Mesendoderm (in vitro differentiated cells): Measurements from ENCODE around the gene RPS19.

ENCODE experiments used
- DNase-seq: peaks from one replicate; pipeline ENCODE4 v3.0.0; 2013
- H2AK5ac ChIP-seq: 2 replicates; pipeline ENCODE4 v1.6.1; 2013; ENCODE audit warnings: low read length, inconsistent platforms
- H2BK120ac ChIP-seq: 2 replicates; pipeline ENCODE4 v1.6.1; 2013; ENCODE audit warnings: low read depth, mild to moderate bottlenecking, low read length, moderate library complexity, mixed read lengths
- H2BK15ac ChIP-seq: replicated peaks from 2 replicates; pipeline ENCODE4 v1.6.1; 2013; ENCODE audit warnings: low read depth, mild to moderate bottlenecking, moderate library complexity
- H2BK5ac ChIP-seq: 2 replicates; pipeline ENCODE4 v1.6.1; 2013; ENCODE audit warnings: low read length, inconsistent platforms
- H3K18ac ChIP-seq: 2 replicates; pipeline ENCODE4 v1.6.1; 2013; ENCODE audit warnings: mild to moderate bottlenecking, low read length, mixed read lengths
- H3K23ac ChIP-seq: one replicate; pipeline ENCODE4 v1.6.1; 2013; ENCODE audit warnings: low read length
- H3K27ac ChIP-seq: 2 replicates; pipeline ENCODE4 v1.5.1; 2013; ENCODE audit warnings: low read depth, mild to moderate bottlenecking, inconsistent platforms, low read length, moderate library complexity
- H3K27me3 ChIP-seq: 2 replicates; pipeline ENCODE4 v1.6.1; 2013; ENCODE audit warnings: low read length, control low read depth, mild to moderate bottlenecking, inconsistent platforms; ENCODE audit not compliant: insufficient read depth, poor library complexity
- H3K36me3 ChIP-seq: 2 replicates; pipeline ENCODE4 v1.6.1; 2013; ENCODE audit warnings: low read length, inconsistent platforms; ENCODE audit not compliant: control insufficient read depth, insufficient read depth
- H3K4ac ChIP-seq: one replicate; pipeline ENCODE4 v1.6.1; 2013; ENCODE audit warnings: low read depth, mild to moderate bottlenecking, low read length, moderate library complexity
- H3K4me1 ChIP-seq: 2 replicates; pipeline ENCODE4 v1.6.1; 2013; ENCODE audit warnings: low read depth, low read length, inconsistent platforms; ENCODE audit not compliant: control insufficient read depth
- H3K4me2 ChIP-seq: 2 replicates; pipeline ENCODE4 v1.6.1; 2013; ENCODE audit warnings: low read length
- H3K4me3 ChIP-seq: 2 replicates; pipeline ENCODE4 v1.5.1; 2013; ENCODE audit warnings: mild to moderate bottlenecking, low read length
- H3K56ac ChIP-seq: one replicate; pipeline ENCODE4 v1.6.1; 2013; ENCODE audit warnings: low read length
- H3K79me1 ChIP-seq: 2 replicates; pipeline ENCODE4 v1.6.1; 2013; ENCODE audit warnings: low read length, inconsistent platforms
- H3K79me2 ChIP-seq: 2 replicates; pipeline ENCODE4 v1.6.1; 2013; ENCODE audit warnings: mild to moderate bottlenecking, low read length; ENCODE audit not compliant: control insufficient read depth, insufficient read depth
- H3K9ac ChIP-seq: 2 replicates; pipeline ENCODE4 v1.6.1; 2013; ENCODE audit warnings: low read length, inconsistent platforms
- H4K5ac ChIP-seq: one replicate; pipeline ENCODE4 v1.6.1; 2013; ENCODE audit warnings: low read length
- H4K8ac ChIP-seq: one replicate; pipeline ENCODE4 v1.6.1; 2013; ENCODE audit warnings: low read depth, mild to moderate bottlenecking, control low read depth, low read length, moderate library complexity
- WGBS: extraction: QIAGEN DNeasy Blood & Tissue Kit; methylation state at CpG from one replicate; pipeline ENCODE4 v1.1.7; 2013; ENCODE audit warnings: low lambda C conversion rate, missing lambda C conversion rate; ENCODE audit not compliant: insufficient coverage; ENCODE audit errors: extremely low coverage; 5-methylcytosine and 5-hydroxymethylcytosine counted together

The RPS19 gene

DNA sequence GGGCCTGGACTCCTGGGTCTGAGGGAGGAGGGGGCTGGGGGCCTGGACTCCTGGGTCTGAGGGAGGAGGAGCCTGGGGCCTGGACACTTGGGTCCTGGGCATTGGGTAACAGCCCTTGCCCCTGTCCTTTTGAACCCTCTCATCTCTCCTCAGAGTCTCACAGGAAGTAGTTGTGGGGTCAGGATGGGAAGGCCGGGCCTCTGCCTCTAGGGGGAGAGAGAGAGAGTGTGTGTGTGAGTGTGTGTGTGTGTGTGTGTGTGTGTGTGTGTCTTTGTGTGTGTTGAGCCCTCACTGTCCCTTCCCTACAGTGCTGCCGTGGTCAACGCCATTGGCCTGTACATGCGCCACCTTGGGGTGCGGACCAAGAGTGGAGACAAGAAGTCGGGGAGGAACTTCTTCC lies 33.8 kb downstream of the RPS19 start:
- no peak overlapping the region for H3K9ac ChIP-seq
- no peak overlapping the region for H3K27ac ChIP-seq
- H3K79me1 ChIP-seq: no peaks in the 10 kb centered on the region
- no peak overlapping the region for H4K8ac ChIP-seq
- no CpG with 5 or more reads among the region's 6 CpGs for WGBS
- H2AK5ac ChIP-seq: no peak overlapping the region
- H3K4me3 ChIP-seq: no peak overlapping the region
- H4K5ac ChIP-seq: no peak overlapping the region
- H3K36me3 ChIP-seq: no peaks in the 10 kb centered on the region
- H3K23ac ChIP-seq: no peak overlapping the region
- no peaks in the 10 kb centered on the region for H3K79me2 ChIP-seq
- H3K27me3 ChIP-seq: no peaks in the 10 kb centered on the region
- no peak overlapping the region for H3K18ac ChIP-seq
- DNase-seq: peak; percentile 75
- no peak overlapping the region for H2BK15ac ChIP-seq
- H3K4me1 ChIP-seq: no peaks in the 10 kb centered on the region
- no peak overlapping the region for H2BK5ac ChIP-seq
- H2BK120ac ChIP-seq: no peak overlapping the region
- H3K56ac ChIP-seq: no peak overlapping the region
- no peak overlapping the region for H3K4ac ChIP-seq
- no peak overlapping the region for H3K4me2 ChIP-seq

DNA sequence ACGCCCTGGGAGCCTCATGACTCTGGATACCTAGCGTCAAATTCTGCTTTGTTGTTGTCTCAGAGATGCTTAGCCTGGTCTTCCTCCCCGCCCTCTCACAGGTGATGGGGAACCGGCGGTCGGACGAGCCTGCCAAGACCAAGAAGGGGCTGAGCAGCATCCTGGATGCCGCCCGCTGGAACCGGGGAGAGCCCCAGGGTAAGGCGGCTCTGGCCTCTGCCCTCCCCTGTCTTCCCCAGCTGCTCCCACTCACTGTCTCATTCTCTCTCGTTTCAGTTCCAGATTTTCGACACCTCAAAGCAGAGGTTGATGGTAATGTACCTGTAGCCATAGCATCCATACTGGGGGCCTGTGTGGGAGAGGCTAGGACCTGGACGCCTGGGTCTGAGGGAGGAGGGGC lies 34.3 kb downstream of the RPS19 start:
- Histone ChIP-seq H4K5ac (no peak overlapping the region), H3K23ac (no peak overlapping the region), H3K27ac (no peak overlapping the region), H4K8ac (no peak overlapping the region), H3K9ac (no peak overlapping the region), H2BK5ac (no peak overlapping the region), H3K79me2 (no peaks in the 10 kb centered on the region), H3K36me3 (no peaks in the 10 kb centered on the region), H3K79me1 (no peaks in the 10 kb centered on the region), H3K18ac (no peak overlapping the region), H2BK15ac (no peak overlapping the region), H3K4me1 (no peaks in the 10 kb centered on the region), H3K27me3 (no peaks in the 10 kb centered on the region), H3K4me3 (no peak overlapping the region), H3K56ac (no peak overlapping the region), H3K4me2 (no peak overlapping the region), H2BK120ac (no peak overlapping the region), H2AK5ac (no peak overlapping the region), H3K4ac (no peak overlapping the region)
- WGBS: no CpG with 5 or more reads among the region's 14 CpGs
- no peak for DNase-seq

DNA sequence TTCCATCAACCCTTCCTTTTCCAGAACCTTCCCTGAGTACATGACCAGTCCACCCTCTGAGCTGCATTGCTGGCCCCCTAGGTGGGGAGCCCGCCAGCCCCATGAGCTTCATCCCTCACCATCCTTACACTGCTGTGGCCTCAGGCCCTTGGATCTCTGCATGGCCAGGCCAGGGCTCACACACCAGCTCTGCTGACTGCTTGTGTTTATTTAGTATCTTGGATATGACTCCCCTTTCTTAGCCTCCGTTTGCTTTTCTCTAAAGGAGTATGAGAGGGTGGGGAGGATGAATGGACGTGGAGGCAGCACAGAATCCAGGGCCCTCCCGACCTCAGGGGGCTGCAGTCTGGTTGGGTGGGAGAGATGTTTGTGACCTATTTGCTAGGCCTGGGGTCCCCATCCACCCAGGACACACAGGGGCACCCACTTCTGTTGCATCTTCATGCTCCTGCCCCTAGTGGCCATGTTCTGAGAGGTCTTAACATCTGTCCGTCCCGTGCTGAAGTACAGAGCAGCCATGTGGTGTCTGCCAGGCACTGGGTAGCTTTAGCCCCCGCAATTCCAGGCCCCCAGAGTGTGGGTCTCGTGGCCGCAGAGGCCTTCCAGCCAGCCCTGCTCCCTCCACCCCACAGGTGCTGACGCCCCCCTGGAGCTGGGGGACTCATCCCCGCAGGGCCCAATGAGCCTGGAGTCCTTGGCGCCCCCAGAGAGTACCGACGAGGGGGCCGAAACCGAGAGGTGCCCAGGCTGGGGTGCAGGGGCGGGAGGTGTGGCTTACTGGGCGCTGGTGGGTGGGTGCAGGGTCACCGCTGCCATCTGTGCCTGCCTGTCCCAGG lies 35.9 kb downstream of the RPS19 start:
- H3K9ac ChIP-seq: no peak overlapping the region
- no peak overlapping the region for H3K4ac ChIP-seq
- H3K79me1 ChIP-seq: no peaks in the 10 kb centered on the region
- H3K4me3 ChIP-seq: no peak overlapping the region
- H3K27me3 ChIP-seq: no peaks in the 10 kb centered on the region
- no peak overlapping the region for H2BK120ac ChIP-seq
- H2BK5ac ChIP-seq: no peak overlapping the region
- no peak overlapping the region for H3K27ac ChIP-seq
- H3K18ac ChIP-seq: no peak overlapping the region
- H2AK5ac ChIP-seq: no peak overlapping the region
- no peaks in the 10 kb centered on the region for H3K79me2 ChIP-seq
- no peak overlapping the region for H3K4me2 ChIP-seq
- no peak overlapping the region for H3K23ac ChIP-seq
- WGBS: no CpG with 5 or more reads among the region's 19 CpGs
- no peak overlapping the region for H4K8ac ChIP-seq
- H3K4me1 ChIP-seq: no peaks in the 10 kb centered on the region
- H4K5ac ChIP-seq: no peak overlapping the region
- H3K56ac ChIP-seq: no peak overlapping the region
- H2BK15ac ChIP-seq: no peak overlapping the region
- peak; percentile 46 for DNase-seq
- H3K36me3 ChIP-seq: peaks cover 3% of the 10 kb centered on the region

DNA sequence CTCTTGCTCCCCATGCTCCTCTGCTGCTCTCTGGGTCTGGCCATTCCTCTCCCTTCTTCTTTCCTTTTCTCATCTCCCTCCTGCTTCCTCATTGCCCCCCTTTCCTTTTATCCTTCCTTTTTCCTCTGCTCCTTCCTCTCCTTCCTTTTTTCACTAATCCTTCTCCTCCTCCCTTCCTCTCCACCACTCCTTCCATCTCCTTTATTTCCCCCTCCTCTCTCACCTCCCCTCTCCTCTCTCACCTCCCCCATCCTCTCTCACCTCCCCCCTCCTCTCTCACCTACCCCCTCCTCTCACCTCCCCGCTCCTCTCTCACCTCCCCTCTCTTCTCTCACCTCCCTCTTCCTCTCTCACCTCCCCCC lies 36.5 kb downstream of the RPS19 start:
- H3K27me3 ChIP-seq: no peaks in the 10 kb centered on the region
- no peak overlapping the region for H2BK5ac ChIP-seq
- peaks cover 3% of the 10 kb centered on the region for H3K36me3 ChIP-seq

DNA sequence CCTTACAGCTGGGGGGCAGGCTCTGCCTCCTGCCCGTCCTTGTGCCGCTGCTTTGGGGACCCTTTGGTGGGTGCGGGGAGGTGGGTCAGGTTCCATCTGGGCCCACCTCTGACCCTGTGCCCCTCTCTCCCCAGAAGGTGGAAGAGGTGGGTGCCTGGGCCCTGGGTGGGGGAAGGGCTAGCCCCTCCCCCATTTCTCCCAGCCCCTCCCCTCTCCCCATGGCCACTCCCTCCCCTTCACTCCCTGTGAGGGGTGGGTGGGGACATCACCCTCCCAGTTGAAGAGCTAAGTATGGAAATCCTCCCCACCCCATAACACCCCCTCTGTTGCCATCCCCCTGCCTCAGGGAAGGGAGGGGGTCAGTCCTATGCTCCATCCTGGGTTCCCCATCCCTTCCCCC lies 37.1 kb downstream of the RPS19 start:
- Histone ChIP-seq H3K79me1 (no peaks in the 10 kb centered on the region), H3K56ac (peak overlapping the region; percentile 49), H3K36me3 (peaks cover 3% of the 10 kb centered on the region), H3K27me3 (no peaks in the 10 kb centered on the region), H4K5ac (no peak overlapping the region), H3K4me1 (no peaks in the 10 kb centered on the region), H2BK120ac (no peak overlapping the region), H3K4ac (no peak overlapping the region), H4K8ac (no peak overlapping the region), H3K23ac (no peak overlapping the region), H3K4me2 (no peak overlapping the region), H3K79me2 (no peaks in the 10 kb centered on the region), H3K18ac (no peak overlapping the region), H2BK5ac (no peak overlapping the region), H3K27ac (no peak overlapping the region), H3K9ac (no peak overlapping the region), H2AK5ac (no peak overlapping the region), H3K4me3 (no peak overlapping the region), H2BK15ac (no peak overlapping the region)
- no CpG with 5 or more reads among the region's 3 CpGs for WGBS
- DNase-seq: no peak

More for the DNA sequence above, 36.5 kb downstream of the RPS19 start:
- Histone ChIP-seq H3K4me2 (no peak overlapping the region), H4K8ac (no peak overlapping the region), H3K4ac (no peak overlapping the region), H3K79me1 (no peaks in the 10 kb centered on the region), H2AK5ac (no peak overlapping the region), H3K27ac (no peak overlapping the region), H3K23ac (no peak overlapping the region), H3K56ac (no peak overlapping the region), H2BK15ac (no peak overlapping the region), H4K5ac (no peak overlapping the region), H3K79me2 (no peaks in the 10 kb centered on the region), H3K18ac (no peak overlapping the region), H3K4me3 (no peak overlapping the region), H3K9ac (no peak overlapping the region), H2BK120ac (no peak overlapping the region), H3K4me1 (no peaks in the 10 kb centered on the region)
- WGBS: no CpG with 5 or more reads among the region's 1 CpG
- no peak for DNase-seq

DNA sequence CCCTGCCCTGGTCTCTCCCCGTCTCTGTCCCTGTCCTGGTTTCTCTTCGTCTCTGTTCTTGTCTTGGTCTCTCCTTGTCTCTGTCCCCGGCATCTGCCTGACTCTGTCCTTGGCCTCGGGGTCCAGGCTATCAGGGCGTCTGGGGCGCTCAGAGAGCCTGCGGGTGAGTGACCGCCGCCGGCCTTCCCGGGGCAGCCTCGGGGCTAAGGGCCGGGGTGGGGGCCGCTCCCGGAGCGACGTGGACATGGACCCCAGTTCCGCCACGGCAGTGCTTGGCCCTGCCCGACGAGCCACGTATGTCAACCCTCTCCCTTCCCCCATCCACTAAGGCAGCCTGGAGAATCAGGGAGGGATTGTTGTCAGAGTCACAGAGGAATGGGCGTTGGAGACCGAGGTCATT lies 37.8 kb downstream of the RPS19 start:
- no peak overlapping the region for H2AK5ac ChIP-seq
- no peak overlapping the region for H3K56ac ChIP-seq
- no peaks in the 10 kb centered on the region for H3K79me2 ChIP-seq
- no peak overlapping the region for H4K5ac ChIP-seq
- DNase-seq: no peak
- H2BK5ac ChIP-seq: no peak overlapping the region
- H4K8ac ChIP-seq: no peak overlapping the region
- no peak overlapping the region for H3K27ac ChIP-seq
- no peak overlapping the region for H3K23ac ChIP-seq
- H3K18ac ChIP-seq: no peak overlapping the region
- no peak overlapping the region for H2BK15ac ChIP-seq
- no peak overlapping the region for H3K9ac ChIP-seq
- H3K4me3 ChIP-seq: no peak overlapping the region
- peaks cover 3% of the 10 kb centered on the region for H3K36me3 ChIP-seq
- no peak overlapping the region for H3K4ac ChIP-seq
- H2BK120ac ChIP-seq: no peak overlapping the region
- no peaks in the 10 kb centered on the region for H3K4me1 ChIP-seq
- no CpG with 5 or more reads among the region's 24 CpGs for WGBS
- no peaks in the 10 kb centered on the region for H3K79me1 ChIP-seq
- H3K4me2 ChIP-seq: no peak overlapping the region
- no peaks in the 10 kb centered on the region for H3K27me3 ChIP-seq
